Measurements from ENCODE around the gene TRIM24.
"Not testable (repeated sequence)": the region's sequence is repeated elsewhere in the genome, so short reads cannot be mapped to it uniquely, and the experiment has no call there.

TRIM24 gene

DNA sequence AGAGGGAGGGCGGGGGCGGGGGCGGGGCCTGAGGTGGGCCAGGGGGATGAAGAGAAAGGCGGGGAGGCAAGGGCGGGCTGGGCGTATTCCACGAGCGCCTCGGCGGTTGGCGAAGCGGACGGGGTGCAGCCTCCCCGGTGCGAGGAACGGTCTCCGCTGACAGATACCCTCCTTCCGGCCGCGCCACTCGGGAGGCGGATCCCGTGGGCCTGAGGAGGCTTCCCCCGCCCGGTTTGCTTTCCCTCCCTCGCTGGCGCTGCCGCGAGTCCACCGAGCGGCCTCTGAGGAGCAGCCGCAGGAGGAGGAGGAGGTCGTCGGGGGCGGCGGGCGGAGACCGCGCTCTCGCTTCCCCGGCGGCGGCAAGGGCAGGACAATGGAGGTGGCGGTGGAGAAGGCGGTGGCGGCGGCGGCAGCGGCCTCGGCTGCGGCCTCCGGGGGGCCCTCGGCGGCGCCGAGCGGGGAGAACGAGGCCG lies at the start of gene TRIM24:
Gene TRIM24 (plus strand): TSS at position 84 of the 473 bp plus-strand sequence. CDS start 290 bp downstream, at position 374.
- no peak for DNase-seq (ENCODE audit: low spot score)

DNA sequence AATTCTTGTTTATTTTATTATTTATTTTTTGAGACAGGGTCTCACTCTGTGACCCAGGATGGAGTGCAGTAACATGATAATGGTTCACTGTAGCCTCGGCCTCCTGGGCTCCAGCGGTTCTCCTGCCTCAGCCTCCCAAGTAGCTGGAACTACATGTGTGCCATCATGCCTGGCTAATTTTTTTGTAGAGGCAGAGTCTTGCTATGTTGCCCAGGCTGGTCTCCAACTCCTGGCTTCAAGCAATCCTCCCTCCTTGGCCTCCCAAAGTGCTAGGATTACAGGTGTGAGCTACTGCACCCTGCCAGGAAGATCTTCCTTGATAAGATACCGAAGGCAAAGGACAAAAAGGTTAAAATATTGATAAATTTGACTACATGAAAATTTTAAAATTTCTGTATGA lies 48.0 kb upstream of the TRIM24 start:
- not testable (repeated sequence) for DNase-seq (ENCODE audit: low spot score)

DNA sequence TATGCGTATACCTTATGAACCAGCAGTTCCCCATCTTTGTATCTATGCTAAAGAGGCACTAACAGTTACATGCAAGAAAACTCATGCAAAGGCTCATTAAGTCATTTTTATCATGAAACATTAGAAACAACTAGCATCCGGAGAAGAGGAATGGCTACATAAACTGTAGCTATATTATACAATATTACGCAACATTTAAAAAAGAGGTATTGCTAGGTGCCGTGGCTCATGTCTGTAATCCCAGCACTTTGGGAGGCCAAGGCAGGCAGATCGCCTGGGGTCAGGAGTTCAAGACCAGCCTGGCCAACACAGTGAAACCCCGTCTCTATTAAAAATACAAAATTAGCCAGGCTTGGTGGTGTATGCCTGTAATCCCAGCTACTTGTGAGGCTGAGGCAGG lies 47.1 kb upstream of the TRIM24 start:
- not testable (repeated sequence) for DNase-seq (ENCODE audit: low spot score)

DNA sequence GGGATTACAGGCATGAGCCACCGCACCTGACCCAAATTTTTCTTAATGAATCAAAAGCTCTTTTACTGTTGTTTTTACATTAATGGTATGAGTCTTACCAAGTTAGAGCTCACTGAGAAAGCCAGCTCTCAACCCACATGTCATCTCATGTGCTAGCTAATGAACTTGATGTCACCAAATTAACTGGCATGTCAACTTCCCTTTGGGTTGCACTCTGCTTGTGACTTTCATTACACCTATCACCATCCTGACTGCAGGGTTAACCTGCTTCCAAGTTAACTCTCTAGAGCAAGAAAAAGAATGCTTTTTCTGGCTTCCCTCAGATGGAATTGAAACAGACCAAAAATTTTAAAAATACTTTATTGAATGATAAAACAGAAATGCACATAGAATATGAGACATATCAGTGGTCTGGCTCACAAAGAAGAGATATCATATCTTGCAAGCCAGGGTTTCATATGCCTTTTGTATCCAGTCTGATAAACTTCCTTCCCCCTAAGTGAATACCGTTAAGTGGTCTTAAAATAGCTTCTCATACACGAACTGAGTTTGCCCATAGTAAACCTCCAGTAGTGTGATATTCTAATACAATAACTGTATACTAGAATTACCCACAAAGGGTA lies 42.9 kb upstream of the TRIM24 start:
- DNase-seq (ENCODE audit: low spot score), result no peak

DNA sequence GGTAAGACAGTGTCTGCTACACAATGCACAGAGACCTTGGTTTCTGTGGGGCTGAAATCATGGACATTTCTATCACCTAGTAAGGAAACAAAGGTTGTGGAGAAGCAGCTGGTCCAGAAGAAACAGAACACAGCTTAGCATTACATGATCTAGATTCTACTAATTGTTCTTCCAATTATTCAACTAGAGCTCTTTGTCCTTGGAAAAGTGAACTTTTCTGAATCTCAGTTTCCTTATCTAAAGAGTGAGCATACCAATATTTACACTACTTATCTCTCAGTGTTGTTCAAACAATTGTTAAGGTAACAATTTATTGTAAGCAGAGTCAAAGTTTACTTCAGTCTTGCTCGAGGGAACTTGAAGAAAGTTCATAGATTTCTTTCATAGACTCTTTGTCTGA lies 42.3 kb upstream of the TRIM24 start:
- DNase-seq (ENCODE audit: low spot score), result no peak

DNA sequence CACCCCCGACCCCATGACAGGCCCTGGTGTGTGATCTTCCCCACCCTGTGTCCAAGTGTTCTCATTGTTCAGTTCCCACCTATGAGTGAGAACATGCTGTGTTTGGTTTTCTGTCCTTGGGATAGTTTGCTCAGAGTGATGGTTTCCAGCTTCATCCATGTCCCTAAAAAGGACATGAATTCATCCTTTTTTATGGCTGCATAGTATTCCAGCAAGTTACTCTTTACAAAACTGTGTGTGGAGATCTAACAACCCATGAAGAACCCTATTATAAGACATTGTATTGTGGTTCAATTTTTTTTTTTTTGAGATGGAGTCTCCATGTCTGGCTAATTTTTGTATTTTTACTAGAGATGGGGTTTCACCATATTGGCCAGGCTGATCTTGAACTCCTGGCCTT lies 41.7 kb upstream of the TRIM24 start:
- not testable (repeated sequence) for DNase-seq (ENCODE audit: low spot score)

DNA sequence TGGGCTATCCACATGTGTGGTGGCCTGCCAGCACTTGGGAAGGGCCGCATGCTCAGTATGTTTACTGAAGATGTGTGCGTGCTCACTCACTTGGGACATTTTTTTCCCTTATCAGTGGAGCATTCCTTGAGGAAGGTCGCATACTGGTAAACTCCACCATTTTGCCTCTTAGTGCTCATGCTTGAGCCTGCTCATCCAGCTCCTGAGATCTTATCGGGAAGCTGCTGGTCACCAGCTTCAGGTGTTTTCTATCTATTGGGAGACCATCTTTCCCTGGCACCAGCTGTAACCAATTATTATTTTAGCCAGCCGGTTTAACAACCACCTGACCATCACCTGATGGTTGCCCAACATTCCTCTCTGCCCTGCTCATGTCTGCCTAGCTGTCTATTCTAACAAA lies 35.0 kb upstream of the TRIM24 start:
- DNase-seq (ENCODE audit: low spot score), result no peak

DNA sequence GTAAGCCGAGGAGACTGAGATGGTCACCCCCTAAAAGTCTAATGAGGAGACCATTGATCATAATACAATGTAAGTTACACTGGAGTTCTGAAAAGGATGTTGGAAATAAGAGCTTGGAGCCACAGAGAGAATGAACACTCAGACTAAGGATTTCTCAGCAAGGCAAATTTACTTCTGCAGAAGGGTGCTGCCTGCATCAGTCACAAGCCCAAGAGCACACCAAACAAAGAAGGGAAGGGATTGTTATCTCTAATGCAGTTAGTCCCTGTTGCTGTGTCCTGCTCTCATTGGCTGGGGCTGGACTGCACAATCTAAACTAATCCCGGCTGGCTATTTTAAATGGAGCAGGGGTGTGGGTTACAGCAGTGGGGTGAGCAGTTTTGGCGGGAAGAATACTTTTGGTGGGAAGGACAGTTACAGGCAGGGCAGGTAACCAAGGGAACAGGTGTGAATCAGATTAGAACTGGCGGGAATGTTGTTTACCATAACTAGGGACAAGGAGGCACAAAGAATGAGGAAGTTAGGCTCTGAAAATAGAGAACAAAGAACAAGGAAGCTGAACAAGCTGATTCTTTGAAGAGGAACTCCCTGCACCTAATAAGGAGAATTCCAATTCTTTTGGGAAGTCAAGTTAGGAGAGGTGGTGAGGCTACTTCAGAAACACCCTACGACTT lies 30.3 kb upstream of the TRIM24 start:
- DNase-seq (ENCODE audit: low spot score), result no peak

DNA sequence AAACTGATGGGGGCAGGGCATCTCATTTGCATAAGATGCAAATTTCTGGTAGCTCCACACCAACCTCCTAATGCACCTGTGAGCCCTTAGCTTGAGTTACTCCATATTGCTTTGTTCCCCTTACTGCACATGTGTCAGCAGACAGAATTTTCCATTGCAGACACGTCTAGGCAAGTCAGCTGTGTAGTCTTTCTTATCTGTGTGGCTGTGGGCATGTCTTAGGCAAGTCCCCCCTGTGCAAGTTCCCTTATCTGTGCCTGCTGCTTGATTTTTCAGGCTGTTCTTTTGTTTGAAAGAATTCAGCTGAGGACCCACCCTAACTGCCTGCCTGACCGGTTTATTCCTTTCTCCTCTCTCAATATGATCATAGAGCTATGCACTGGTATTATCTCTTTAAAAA lies 28.5 kb upstream of the TRIM24 start:
- DNase-seq (ENCODE audit: low spot score), result no peak

DNA sequence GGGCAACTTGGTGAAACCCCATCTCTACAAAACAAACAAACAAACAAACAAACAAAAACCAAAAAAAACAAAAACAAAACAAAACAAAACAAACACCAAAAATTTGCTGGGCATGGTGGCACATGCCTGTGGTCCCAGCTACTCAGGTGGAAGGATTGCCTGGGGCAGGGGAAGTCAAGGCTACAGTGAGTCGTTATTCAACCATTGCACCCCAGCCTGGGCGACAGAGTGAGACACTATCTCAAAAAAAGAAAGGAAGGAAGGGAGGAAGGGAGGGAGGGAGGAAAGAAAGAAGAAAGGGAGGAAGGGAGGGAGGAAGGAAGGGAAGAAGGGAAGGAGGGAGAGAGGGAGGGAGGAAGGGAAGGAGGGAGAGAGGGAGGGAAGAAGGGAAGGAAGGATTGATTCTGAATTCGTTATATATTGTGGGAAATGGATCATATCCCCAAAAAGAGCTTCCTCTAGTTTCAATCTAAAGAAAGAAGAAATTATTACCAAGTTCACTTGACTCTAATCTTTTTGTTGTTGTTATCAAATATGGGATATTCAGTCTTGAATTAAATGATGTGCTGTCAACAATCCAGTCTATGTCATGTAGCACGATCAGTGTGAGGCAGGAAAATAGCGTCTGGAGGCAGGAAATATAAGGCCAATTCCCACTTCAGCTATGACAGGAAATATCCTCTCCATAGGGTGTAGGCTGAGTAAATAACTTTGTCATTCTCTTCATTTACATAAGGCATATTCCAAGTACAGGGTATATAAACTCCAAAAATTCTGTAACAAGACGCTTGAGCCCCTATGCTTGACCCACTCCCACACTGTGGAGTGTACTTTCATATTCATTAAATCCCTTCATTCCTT lies 26.2 kb upstream of the TRIM24 start:
- DNase-seq (ENCODE audit: low spot score), result no peak

DNA sequence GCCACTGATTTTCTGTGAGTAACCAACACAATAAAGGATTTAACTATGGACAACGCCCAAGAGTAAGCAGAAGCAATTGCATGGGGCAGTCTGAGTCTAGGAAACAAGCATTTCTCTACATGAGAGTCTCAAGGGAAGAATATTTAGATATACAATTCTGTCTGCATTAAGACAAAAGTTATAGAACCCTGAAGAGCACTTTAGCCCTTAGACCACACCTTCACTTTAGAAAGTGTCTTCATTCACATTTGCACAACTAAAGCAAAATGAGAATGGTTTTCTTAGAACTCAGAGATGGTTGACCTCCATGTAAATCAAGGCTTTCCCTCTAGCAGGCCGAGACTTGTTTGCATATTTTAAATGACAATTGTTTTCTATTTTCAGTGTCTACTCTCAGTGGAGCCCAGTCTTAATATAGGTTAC lies 25.5 kb upstream of the TRIM24 start:
- no peak for DNase-seq (ENCODE audit: low spot score)

DNA sequence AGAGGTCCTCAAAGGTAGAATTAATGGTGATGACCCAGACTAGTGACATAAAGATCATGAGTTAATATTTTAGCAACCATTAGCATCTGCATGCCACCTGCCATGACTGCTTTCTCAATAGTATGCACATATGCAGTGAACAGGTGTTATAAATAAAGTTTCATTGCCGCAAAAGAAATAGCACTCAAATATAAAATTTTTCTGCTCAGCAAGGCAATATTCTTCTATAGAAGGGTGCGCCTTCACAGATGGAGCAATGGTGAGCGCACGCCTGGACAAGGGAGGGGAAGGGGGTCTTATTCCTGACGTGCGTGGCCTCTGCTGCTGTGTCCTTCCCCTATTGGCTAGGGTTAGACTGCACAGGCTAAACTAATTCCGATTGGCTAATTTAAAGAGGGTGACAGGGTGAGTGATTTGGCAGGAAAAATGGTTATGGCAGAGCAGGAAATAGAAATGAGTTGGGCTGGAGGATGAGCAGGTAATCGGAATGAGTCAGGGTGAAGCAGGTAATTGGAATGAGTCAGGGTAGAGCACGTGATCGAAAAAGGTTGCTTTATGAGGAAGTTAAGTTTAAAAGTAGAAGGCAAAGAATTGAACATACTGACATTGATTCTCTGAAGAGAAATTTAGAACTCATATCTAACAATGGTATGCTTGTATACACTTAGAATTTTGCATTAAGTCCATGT lies 24.7 kb upstream of the TRIM24 start:
- no peak for DNase-seq (ENCODE audit: low spot score)

DNA sequence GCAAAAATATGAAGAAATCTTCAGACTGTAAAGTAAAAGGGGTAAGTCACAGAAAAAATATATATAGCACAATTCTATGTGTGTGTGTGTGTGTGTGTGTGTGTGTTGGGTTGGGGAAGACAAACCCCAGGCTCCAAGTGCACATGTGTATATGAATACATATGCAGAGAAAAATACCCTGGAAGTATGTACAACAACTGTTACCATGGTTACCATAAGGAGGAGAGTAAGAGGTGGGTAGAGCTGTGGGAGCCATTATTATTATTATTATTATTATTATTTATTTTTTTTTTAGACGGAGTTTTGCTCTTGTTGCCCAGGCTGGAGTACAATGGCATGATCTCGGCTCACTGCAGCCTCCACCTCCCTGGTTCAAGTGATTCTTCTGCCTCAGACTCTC lies 23.7 kb upstream of the TRIM24 start:
- DNase-seq (ENCODE audit: low spot score), result no peak

DNA sequence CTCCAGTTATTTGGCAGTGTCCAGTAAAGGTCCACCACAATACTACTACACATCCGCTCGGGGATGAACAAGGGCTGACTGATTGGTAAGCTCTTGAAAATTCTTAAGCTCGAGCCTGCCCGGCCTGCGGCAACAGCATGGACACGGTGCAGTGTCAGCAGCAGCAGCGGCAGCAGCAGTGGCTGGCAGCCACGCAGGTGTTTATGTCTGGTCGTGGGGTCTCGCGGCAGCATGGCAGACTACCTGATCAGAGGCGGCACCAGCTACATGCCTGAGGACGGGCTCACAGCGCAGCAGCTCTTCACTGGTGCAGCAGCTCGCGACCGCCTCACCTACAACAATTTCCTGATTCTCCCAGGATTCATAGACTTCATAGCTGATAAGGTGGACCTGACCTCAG lies 19.6 kb upstream of the TRIM24 start:
- DNase-seq (ENCODE audit: low spot score), result no peak

DNA sequence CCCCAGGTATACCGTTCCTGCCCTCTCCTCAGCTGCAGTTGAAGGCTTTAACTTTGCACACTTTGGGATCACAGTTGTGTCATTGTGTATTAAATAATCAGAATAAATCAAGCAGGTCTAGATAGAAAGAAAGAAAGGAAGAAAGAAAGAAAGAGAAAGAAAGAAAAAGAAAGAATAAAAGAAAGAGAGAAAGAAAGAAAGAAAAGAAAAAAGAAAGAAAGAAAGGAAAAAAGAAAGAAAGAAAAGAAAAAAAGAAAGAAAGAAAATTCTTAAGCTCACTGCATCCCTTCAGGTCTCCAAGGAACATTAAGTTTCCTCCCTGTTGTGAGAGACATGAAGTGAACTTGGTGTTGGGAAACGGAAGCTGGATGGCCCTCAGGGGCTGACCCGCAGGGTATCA lies 17.2 kb upstream of the TRIM24 start:
- no peak for DNase-seq (ENCODE audit: low spot score)

DNA sequence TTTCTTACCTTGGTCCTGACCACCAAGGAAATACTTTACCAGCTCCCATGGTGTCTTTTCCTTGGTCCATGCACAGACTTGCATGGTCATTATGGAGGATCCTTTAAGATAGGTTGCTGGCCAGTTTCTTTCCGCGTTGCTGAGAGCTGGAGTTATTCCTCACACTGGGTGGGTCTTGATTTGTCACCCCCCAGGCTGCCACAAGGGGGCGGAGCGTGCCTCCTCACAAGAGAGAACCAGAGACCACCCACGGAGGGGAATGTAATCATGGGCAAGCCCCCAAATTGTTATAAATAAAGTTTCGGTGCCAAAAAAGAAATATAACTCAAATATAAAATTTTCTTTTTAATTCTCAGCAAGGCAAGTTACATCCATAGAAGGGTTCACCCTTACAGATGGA lies 10.5 kb upstream of the TRIM24 start:
- DNase-seq (ENCODE audit: low spot score), result peak; percentile 14

DNA sequence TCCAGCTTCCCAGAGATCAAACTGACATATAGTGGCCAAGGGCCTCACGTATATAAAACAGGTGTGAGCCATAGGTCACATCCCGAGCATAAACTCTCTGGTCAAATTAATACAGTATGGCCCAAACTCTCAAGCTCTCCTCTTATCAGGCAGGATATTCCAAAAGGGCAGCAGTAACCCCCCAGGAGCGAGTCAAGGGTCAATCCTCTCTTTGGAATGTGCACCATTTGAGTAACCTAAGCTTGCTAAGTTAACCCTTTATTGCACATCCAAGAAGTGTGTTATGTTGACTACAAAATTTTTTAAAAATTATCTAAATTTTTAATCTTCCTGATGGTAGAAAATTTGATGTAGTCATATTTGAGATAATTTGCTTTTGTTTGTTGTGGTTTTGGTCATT lies 4.5 kb upstream of the TRIM24 start:
- DNase-seq (ENCODE audit: low spot score), result no peak

DNA sequence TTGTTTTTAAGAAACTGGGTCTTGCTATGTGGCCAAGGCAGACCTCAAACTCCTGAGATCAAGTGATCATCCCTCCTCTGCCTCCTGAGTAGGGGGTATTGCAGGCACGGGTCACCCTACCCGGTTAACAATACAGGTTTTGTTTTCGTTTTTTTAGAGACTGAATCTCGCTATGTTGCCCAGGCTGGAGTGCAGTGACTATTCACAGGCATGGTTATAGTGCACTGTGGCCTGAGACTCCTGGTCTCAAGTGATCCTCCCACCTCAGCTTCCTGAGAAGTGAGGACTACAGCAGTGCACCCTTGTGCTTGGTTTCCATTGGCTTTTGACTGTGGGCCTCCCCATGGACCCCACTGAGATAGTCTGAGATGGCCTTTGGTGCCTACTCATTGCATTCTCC lies 3.8 kb upstream of the TRIM24 start:
- no peak for DNase-seq (ENCODE audit: low spot score)

DNA sequence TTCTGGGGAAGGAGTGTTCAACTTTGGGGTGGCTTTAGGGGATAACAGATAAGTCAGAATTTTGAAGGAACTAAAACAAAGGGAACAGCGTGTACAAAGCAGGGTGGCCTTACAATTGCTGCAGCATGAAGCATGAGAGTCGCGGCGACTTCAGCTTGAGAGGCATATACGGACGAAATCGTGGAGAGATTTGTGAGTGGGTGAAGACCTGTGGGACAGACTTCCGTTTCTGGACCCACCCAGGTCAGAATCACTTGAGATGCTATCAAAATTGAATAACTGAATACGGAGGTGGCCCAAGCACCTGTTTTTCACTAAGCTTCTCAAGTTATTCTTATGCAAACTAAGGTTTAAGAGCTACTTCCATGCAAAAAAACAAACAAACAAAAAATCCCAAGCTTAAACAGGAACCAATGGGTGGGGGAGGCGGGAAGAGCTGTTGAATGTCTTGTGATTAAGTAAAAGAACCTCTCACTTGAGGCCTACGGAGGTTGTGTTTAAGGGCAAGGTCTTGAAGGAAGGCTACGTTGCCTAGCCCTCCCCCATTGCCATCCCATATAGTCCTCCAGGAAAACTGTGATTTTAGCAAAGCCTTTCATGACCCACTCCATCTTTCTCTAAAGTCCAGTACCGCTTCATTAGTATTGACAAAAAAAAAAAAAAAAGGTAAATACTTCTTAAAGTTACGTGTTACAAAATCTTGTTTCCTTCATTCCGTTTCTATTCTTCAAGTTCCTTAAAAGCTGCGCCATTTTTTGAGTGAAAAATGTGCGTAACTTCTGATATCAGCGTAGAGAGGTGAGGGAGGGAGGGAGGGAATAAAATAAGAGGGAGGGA lies 1.3 kb upstream of the TRIM24 start:
- DNase-seq (ENCODE audit: low spot score), result no peak

DNA sequence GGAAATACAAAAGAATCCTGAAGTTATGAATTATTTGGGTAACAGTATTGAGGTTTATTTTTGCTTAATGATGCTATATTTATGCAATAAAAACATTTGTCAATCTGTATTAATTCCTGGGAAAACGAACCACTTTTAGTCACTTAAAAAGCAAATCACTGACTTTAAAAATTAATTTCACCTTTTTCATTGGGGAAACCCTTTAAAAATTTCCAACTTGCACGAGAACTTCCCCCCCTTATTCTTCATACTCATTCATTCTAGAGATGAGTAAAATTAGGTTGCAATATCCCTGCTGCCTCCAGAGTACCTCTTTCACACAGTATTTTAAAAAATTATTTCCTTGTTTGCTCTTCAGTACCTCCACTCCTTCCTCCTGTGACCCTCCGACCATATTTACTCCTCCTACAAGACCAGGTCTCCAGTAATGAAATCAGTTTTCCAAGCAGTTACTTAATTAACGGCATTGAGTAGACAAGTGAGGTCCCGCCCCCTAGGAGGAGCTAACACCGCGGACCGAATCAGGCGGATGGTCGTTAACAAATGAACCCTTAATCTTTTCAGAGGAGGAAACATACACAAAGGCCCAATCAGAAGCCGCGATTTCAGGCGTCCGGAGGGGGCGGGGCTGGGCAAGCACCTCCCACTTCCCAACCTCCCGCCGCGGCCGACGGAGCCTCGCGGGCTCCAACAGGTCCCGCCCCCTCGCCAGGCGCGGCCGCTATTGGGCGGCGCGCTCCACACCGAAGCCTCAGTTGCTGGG lies 465 bp upstream of the TRIM24 start:
- peak; percentile 98 for DNase-seq (ENCODE audit: low spot score)

All from CD4-positive, alpha-beta T cell treated with Interleukin-6 at 100 ng/mL for 8 hours (primary cell).